H1 (cell line): ENCODE measurements around the gene PITX1. TPM values are rescaled to one million over a fixed set of nuclear protein-coding genes. Genes with fewer than 3 reads are reported as not detected.

ENCODE experiments used
- CTCF ChIA-PET: fragments of 300-600 bp; sonication (Branson Sonifier 250); formaldehyde crosslinking; loops from one replicate; lab custom pipeline; 2021; ENCODE audit not compliant: partially characterized antibody; lab: Charles Lee
- POLR2A ChIA-PET: fragments of 300-600 bp; sonication (Branson Sonifier 250); formaldehyde crosslinking; loops from one replicate; lab custom pipeline; 2021; ENCODE audit warnings: inconsistent platforms; ENCODE audit not compliant: partially characterized antibody; lab: Charles Lee
- DNase-seq, 2 experiments: peaks; one replicate each; pipeline versions ENCODE4 v3.0.0 to v3.0.0-alpha.2; 2010 to 2022; ENCODE audit warnings: low spot score in 2 of 2, low read depth in 1 of 2, mixed read lengths in 1 of 2
- FAIRE-seq: peaks from 2 replicates; lab custom pipeline; 2011; peaks lifted over from hg19 to GRCh38; lab: Jason Lieb, UNC
- H2AFZ ChIP-seq: 2 replicates; pipeline ENCODE4 v1.8.1; 2012; ENCODE audit warnings: low read length, inconsistent platforms
- H2AK5ac ChIP-seq: 2 replicates; pipeline ENCODE4 v1.6.1; 2013; ENCODE audit warnings: low read depth, low read length
- H2BK120ac ChIP-seq: replicated peaks from 2 replicates; pipeline ENCODE3; 2013; ENCODE audit warnings: low read depth, low read length, inconsistent platforms
- H2BK12ac ChIP-seq: 2 replicates; pipeline ENCODE4 v1.6.1; 2013; ENCODE audit warnings: low read depth, low read length
- H2BK15ac ChIP-seq: 2 replicates; pipeline ENCODE4 v1.6.1; 2013; ENCODE audit warnings: low read length
- H2BK20ac ChIP-seq: 2 replicates; pipeline ENCODE4 v1.6.1; 2013; ENCODE audit warnings: low read length
- H2BK5ac ChIP-seq: 2 replicates; pipeline ENCODE4 v1.6.1; 2013; ENCODE audit warnings: low read depth, low read length
- H3K14ac ChIP-seq: 2 replicates; pipeline ENCODE4 v1.6.1; 2013; ENCODE audit warnings: inconsistent platforms; ENCODE audit not compliant: insufficient read length
- H3K18ac ChIP-seq: 2 replicates; pipeline ENCODE4 v1.6.1; 2013; ENCODE audit warnings: low read length; ENCODE audit errors: extremely low read depth
- H3K23ac ChIP-seq: 2 replicates; pipeline ENCODE4 v1.6.1; 2013; ENCODE audit warnings: inconsistent platforms; ENCODE audit not compliant: insufficient read length
- H3K23me2 ChIP-seq: 2 replicates; pipeline ENCODE4 v1.6.1; 2013; ENCODE audit warnings: low read depth, low read length
- H3K27ac ChIP-seq: 2 replicates; pipeline ENCODE4 v1.6.1; 2011; ENCODE audit warnings: low read depth, low read length, inconsistent platforms
- H3K27me3 ChIP-seq, 4 experiments: replicated peaks in 1 of 4; 1 replicate in 1 of 4; 2 replicates in 3 of 4; pipeline versions ENCODE4 v1.6.1 to v1.8.1; 2011 to 2013; ENCODE audit warnings: low read length in 3 of 4, mild to moderate bottlenecking in 3 of 4, inconsistent platforms in 2 of 4, mixed read lengths in 2 of 4, moderate library complexity in 1 of 4; ENCODE audit not compliant: control insufficient read depth in 3 of 4, insufficient read depth in 3 of 4; ENCODE audit errors: extremely low read depth in 1 of 4
- H3K36me3 ChIP-seq, 4 experiments: 2 replicates each; pipeline versions ENCODE4 v1.6.1 to v1.8.1; 2011 to 2013; ENCODE audit warnings: mild to moderate bottlenecking in 4 of 4, low read length in 3 of 4, moderate library complexity in 2 of 4, control low read depth in 1 of 4, inconsistent platforms in 1 of 4; ENCODE audit not compliant: insufficient read depth in 4 of 4, control insufficient read depth in 2 of 4
- H3K4ac ChIP-seq: replicated peaks from 2 replicates; pipeline ENCODE3; 2013; ENCODE audit warnings: low read length, low read depth, mixed read lengths, inconsistent platforms; ENCODE audit not compliant: insufficient read length
- H3K4me1 ChIP-seq, 4 experiments: replicated peaks in 1 of 4; 1 replicate in 1 of 4; 2 replicates in 3 of 4; pipeline versions ENCODE4 v1.6.1 to v1.8.1; 2011 to 2013; ENCODE audit warnings: low read length in 3 of 4, inconsistent platforms in 2 of 4, mixed read lengths in 1 of 4; ENCODE audit not compliant: insufficient read depth in 4 of 4, control insufficient read depth in 3 of 4
- H3K4me2 ChIP-seq, 2 experiments: 2 replicates each; pipeline versions ENCODE4 v1.6.1 to v1.8.1; 2011 to 2013; ENCODE audit warnings: low read depth in 2 of 2, low read length in 2 of 2, control low read depth in 1 of 2, inconsistent platforms in 1 of 2, mild to moderate bottlenecking in 1 of 2; ENCODE audit not compliant: insufficient read depth in 1 of 2
- H3K4me3 ChIP-seq, 4 experiments: fragments of 200-600, 300-600 bp in 1 of 4; sonication (generic), shearing (Covaris generic), sonication (Bioruptor Twin) in 1 of 4; 2 replicates each; pipeline versions ENCODE4 v1.5.1 to v1.8.1; 2011 to 2016; ENCODE audit warnings: low read length in 4 of 4, low read depth in 3 of 4, control low read depth in 2 of 4, inconsistent platforms in 2 of 4, mild to moderate bottlenecking in 2 of 4, mixed read lengths in 1 of 4, moderate library complexity in 1 of 4; ENCODE audit not compliant: insufficient read depth in 2 of 4; ENCODE audit errors: extremely low read depth in 1 of 4
- H3K56ac ChIP-seq: replicated peaks from 2 replicates; pipeline ENCODE3; 2013; ENCODE audit warnings: low read depth, mild to moderate bottlenecking, mixed read lengths, low read length, inconsistent platforms; ENCODE audit not compliant: insufficient read length
- H3K79me1 ChIP-seq: 2 replicates; pipeline ENCODE4 v1.6.1; 2013; ENCODE audit warnings: low read depth, low read length, control low read depth
- H3K79me2 ChIP-seq, 2 experiments: 2 replicates each; pipeline versions ENCODE4 v1.6.1 to v1.8.1; 2012 to 2013; ENCODE audit warnings: low read length in 2 of 2, mild to moderate bottlenecking in 2 of 2, inconsistent platforms in 1 of 2; ENCODE audit not compliant: insufficient read depth in 2 of 2, control insufficient read depth in 1 of 2
- H3K9ac ChIP-seq, 4 experiments: replicated peaks in 1 of 4; 1 replicate in 1 of 4; 2 replicates in 3 of 4; pipeline versions ENCODE4 v1.6.1 to v1.8.1; 2011 to 2013; ENCODE audit warnings: low read depth in 3 of 4, low read length in 3 of 4, control low read depth in 2 of 4, mild to moderate bottlenecking in 2 of 4, moderate library complexity in 2 of 4, inconsistent platforms in 1 of 4; ENCODE audit errors: extremely low read depth in 1 of 4
- H3K9me3 ChIP-seq, 2 experiments: 2 replicates each; pipeline versions ENCODE4 v1.6.1 to v1.8.1; 2012 to 2013; ENCODE audit warnings: mild to moderate bottlenecking in 2 of 2, moderate library complexity in 2 of 2, control low read depth in 1 of 2, inconsistent platforms in 1 of 2, low read depth in 1 of 2, low read length in 1 of 2, mixed read lengths in 1 of 2; ENCODE audit not compliant: insufficient read depth in 2 of 2
- H4K20me1 ChIP-seq, 2 experiments: replicated peaks in 1 of 2; 2 replicates each; pipeline versions ENCODE3 to v1.8.1; 2011 to 2013; ENCODE audit warnings: inconsistent platforms in 2 of 2, low read length in 2 of 2, mild to moderate bottlenecking in 1 of 2; ENCODE audit not compliant: insufficient read depth in 2 of 2, control insufficient read depth in 1 of 2
- H4K5ac ChIP-seq: 2 replicates; pipeline ENCODE4 v1.6.1; 2013; ENCODE audit warnings: low read length, low read depth, mixed read lengths, inconsistent platforms; ENCODE audit not compliant: insufficient read length
- H4K8ac ChIP-seq: 2 replicates; pipeline ENCODE4 v1.8.0; 2013; ENCODE audit warnings: mild to moderate bottlenecking, moderate library complexity, low read length, inconsistent platforms; ENCODE audit not compliant: insufficient read depth; ENCODE audit errors: extremely low read depth
- H4K91ac ChIP-seq: replicated peaks from 2 replicates; pipeline ENCODE3; 2013; ENCODE audit warnings: low read length, mixed read lengths, inconsistent platforms; ENCODE audit not compliant: insufficient read length
- BACH1 ChIP-seq: IDR thresholded peaks from 2 replicates; pipeline ENCODE4 v1.6.1; 2012; ENCODE audit warnings: low read length, improper control_type of control experiment
- WGBS, 2 experiments: shearing (Covaris generic) in 1 of 2; methylation state at CpG; one replicate each; pipeline versions ENCODE4 v1.1.6 to v1.1.7; 2013 to 2015; ENCODE audit warnings: low lambda C conversion rate in 2 of 2, mixed read lengths in 2 of 2, inconsistent platforms in 1 of 2, low coverage in 1 of 2, missing lambda C conversion rate in 1 of 2; ENCODE audit not compliant: insufficient replicate concordance in 2 of 2, insufficient coverage in 1 of 2, insufficient read length in 1 of 2; ENCODE audit errors: extremely low coverage in 1 of 2, missing lambda C conversion rate in 1 of 2; 5-methylcytosine and 5-hydroxymethylcytosine counted together
- polyA plus RNA-seq, 7 experiments: library from polyadenylated mRNA; depleted of rRNA in 3 of 7; stranded (reverse) in 5 of 7; unstranded in 2 of 7; fragments of >200 nt in 5 of 7; fragments of 200-250 nt in 2 of 7; gene quantifications; 1 replicate in 5 of 7; 2 replicates in 1 of 7; 4 replicates in 1 of 7; pipeline versions ENCODE4 v1.2.1 to v1.2.3, GENCODE V29; 2011 to 2013; ENCODE audit warnings: missing spikeins in 2 of 7, mixed read lengths in 2 of 7
- total RNA-seq: library from RNA; stranded (reverse); fragmentation: NEBNext Ultra II Directional; extraction: Animal tissue kit (Norgen Biotek cat#: 25700); gene quantifications from 2 replicates; pipeline ENCODE4 v1.2.1, GENCODE V29; 2021

The PITX1 gene
- total and polyA plus RNA-seq, 2 of the 8 experiments (the other 6 are each of a cell fraction or from before 2014, with no cell fraction given): 0.03 TPM; not detected in 1

GRCh38 chr5:135007305-135007704 is 26.7 kb downstream of the PITX1 start:
- no peak overlapping the region for H2BK20ac ChIP-seq
- 92% methylated on average over 9 of the region's 9 CpGs; no CpG with 5 or more reads in 1 of the 2 experiments for WGBS, 2 experiments
- no peak overlapping the region for H4K91ac ChIP-seq
- H3K27me3 ChIP-seq: no peaks in the 10 kb centered on the region
- H4K5ac ChIP-seq: no peak overlapping the region
- H2BK5ac ChIP-seq: no peak overlapping the region
- DNase-seq (no peak), FAIRE-seq (no peak)
- no peak overlapping the region for H4K8ac ChIP-seq
- H3K23me2 ChIP-seq: no peaks in the 10 kb centered on the region
- no peak overlapping the region for H2BK12ac ChIP-seq
- H3K18ac ChIP-seq: no peak overlapping the region
- ChIA-PET POLR2A (no interaction called here), CTCF (interaction anchor here (0.9 to 1.2 kb wide), 2 partner anchors 18 to 184 kb away, joined by 3 to 4 read pairs; no protein-coding TSS in a partner anchor)
- H3K79me2 ChIP-seq: no peaks in the 10 kb centered on the region
- no peak overlapping the region for H3K9ac ChIP-seq
- H3K36me3 ChIP-seq: no peaks in the 10 kb centered on the region
- H3K23ac ChIP-seq: no peak overlapping the region
- no peak overlapping the region for H2AFZ ChIP-seq
- no peak overlapping the region for H3K4me2 ChIP-seq
- H2BK15ac ChIP-seq: no peak overlapping the region
- H2BK120ac ChIP-seq: no peak overlapping the region
- H3K14ac ChIP-seq: no peak overlapping the region
- no peak overlapping the region for H3K4me3 ChIP-seq
- no peaks in the 10 kb centered on the region for H3K79me1 ChIP-seq
- H4K20me1 ChIP-seq: no peaks in the 10 kb centered on the region
- H3K27ac ChIP-seq: no peak overlapping the region
- no peaks in the 10 kb centered on the region; a peak in 1 of 7 replicates for H3K4me1 ChIP-seq
- H2AK5ac ChIP-seq: no peak overlapping the region
- no peak overlapping the region for H3K56ac ChIP-seq
- H3K4ac ChIP-seq: no peak overlapping the region
- no peaks in the 10 kb centered on the region for H3K9me3 ChIP-seq
- no peak for TF ChIP-seq BACH1
